IMR-90 (cell line): Measurements from ENCODE around the gene MAPK1. TPM values are rescaled to one million over a fixed set of nuclear protein-coding genes. Genes with fewer than 3 reads are reported as not detected.
"Not testable (repeated sequence)": the region's sequence is repeated elsewhere in the genome, so short reads cannot be mapped to it uniquely, and the experiment has no call there.

Experiments used
- ATAC-seq: fragments of 200-7000 bp; cut with Tn5 transposase; 2 replicates; pipeline ENCODE4 v1.9.1; 2020; ENCODE audit warnings: low read depth, mild to moderate bottlenecking, moderate library complexity
- BruUV-seq: library from RNA; stranded (reverse); fragments of 400-500 nt; replicated peaks from 2 replicates; lab custom pipeline; 2021; lab: Mats Ljungman, UMichigan
- CTCF ChIA-PET: fragments of 300-600 bp; formaldehyde crosslinking; extraction: SDS; loops from one replicate; lab custom pipeline; 2021; ENCODE audit warnings: antibody characterized with exemption; lab: Yijun Ruan, JAX
- POLR2A ChIA-PET: fragments of 300-600 bp; sonication (Branson Sonifier 250); formaldehyde crosslinking; loops from one replicate; lab custom pipeline; 2022; ENCODE audit warnings: antibody characterized with exemption; ENCODE audit not compliant: unreplicated experiment; lab: Charles Lee
- DNase-seq: peaks from one replicate; pipeline ENCODE4 v3.0.0; 2013
- H2AFZ ChIP-seq: replicated peaks from 2 replicates; pipeline ENCODE3; 2013; ENCODE audit warnings: low read length, mild to moderate bottlenecking; ENCODE audit not compliant: poor library complexity
- H2AK5ac ChIP-seq: 2 replicates; pipeline ENCODE4 v1.6.1; 2013; ENCODE audit warnings: low read depth, low read length, inconsistent platforms
- H2AK9ac ChIP-seq: replicated peaks from 2 replicates; pipeline ENCODE3; 2013; ENCODE audit warnings: mild to moderate bottlenecking, low read depth, low read length, moderate library complexity; ENCODE audit not compliant: poor library complexity
- H2BK120ac ChIP-seq: 2 replicates; pipeline ENCODE4 v1.6.1; 2013; ENCODE audit warnings: low read depth, low read length, inconsistent platforms
- H2BK15ac ChIP-seq: 3 replicates; pipeline ENCODE4 v1.6.1; 2013; ENCODE audit warnings: low read depth, low read length, inconsistent platforms
- H2BK20ac ChIP-seq: 2 replicates; pipeline ENCODE4 v1.6.1; 2013; ENCODE audit warnings: low read depth, mild to moderate bottlenecking, inconsistent platforms, low read length, moderate library complexity
- H2BK5ac ChIP-seq: 2 replicates; pipeline ENCODE4 v1.6.1; 2013; ENCODE audit warnings: mild to moderate bottlenecking, low read depth, low read length, inconsistent platforms; ENCODE audit not compliant: poor library complexity, severe bottlenecking
- H3K14ac ChIP-seq: replicated peaks from 2 replicates; pipeline ENCODE4 v1.6.1; 2013; ENCODE audit warnings: low read depth, low read length, inconsistent platforms
- H3K18ac ChIP-seq: 2 replicates; pipeline ENCODE4 v1.6.1; 2013; ENCODE audit warnings: low read depth, low read length, control low read depth
- H3K23ac ChIP-seq: 2 replicates; pipeline ENCODE4 v1.6.1; 2013; ENCODE audit warnings: low read depth, low read length, inconsistent platforms
- H3K27ac ChIP-seq: 2 replicates; pipeline ENCODE4 v1.5.1; 2013; ENCODE audit warnings: mild to moderate bottlenecking, control low read depth, low read length; ENCODE audit not compliant: insufficient read depth
- H3K27me3 ChIP-seq: 2 replicates; pipeline ENCODE4 v1.6.1; 2013; ENCODE audit warnings: low read length; ENCODE audit not compliant: control insufficient read depth, insufficient read depth
- H3K36me3 ChIP-seq: 2 replicates; pipeline ENCODE4 v1.6.1; 2013; ENCODE audit warnings: low read length, mixed read lengths; ENCODE audit not compliant: control insufficient read depth, insufficient read depth
- H3K4ac ChIP-seq: 2 replicates; pipeline ENCODE4 v1.6.1; 2013; ENCODE audit warnings: low read depth, low read length, inconsistent platforms
- H3K4me1 ChIP-seq: 2 replicates; pipeline ENCODE4 v1.6.1; 2013; ENCODE audit warnings: low read length, mixed read lengths; ENCODE audit not compliant: control insufficient read depth, insufficient read depth
- H3K4me2 ChIP-seq: 2 replicates; pipeline ENCODE4 v1.6.1; 2013; ENCODE audit warnings: low read depth, mild to moderate bottlenecking, control low read depth, low read length, moderate library complexity
- H3K4me3 ChIP-seq: 2 replicates; pipeline ENCODE4 v1.5.1; 2013; ENCODE audit warnings: low read depth, mild to moderate bottlenecking, control low read depth, low read length, moderate library complexity; ENCODE audit not compliant: insufficient read depth
- H3K56ac ChIP-seq: 2 replicates; pipeline ENCODE4 v1.6.1; 2013; ENCODE audit warnings: low read length, inconsistent platforms; ENCODE audit not compliant: insufficient read depth; ENCODE audit errors: extremely low read depth
- H3K79me1 ChIP-seq, 2 experiments: 2 replicates each; pipeline ENCODE4 v1.6.1; 2013; ENCODE audit warnings: low read length in 2 of 2, inconsistent platforms in 1 of 2, low read depth in 1 of 2
- H3K9ac ChIP-seq: 2 replicates; pipeline ENCODE4 v1.6.1; 2013; ENCODE audit warnings: low read depth, low read length, control low read depth
- H3K9me1 ChIP-seq: 2 replicates; pipeline ENCODE4 v1.6.1; 2013; ENCODE audit warnings: low read length, inconsistent platforms; ENCODE audit not compliant: insufficient read depth
- H3K9me3 ChIP-seq: 2 replicates; pipeline ENCODE4 v1.6.1; 2013; ENCODE audit warnings: low read length; ENCODE audit not compliant: control insufficient read depth, insufficient read depth
- H4K20me1 ChIP-seq: 2 replicates; pipeline ENCODE4 v1.6.1; 2013; ENCODE audit warnings: low read length, inconsistent platforms; ENCODE audit not compliant: insufficient read depth
- H4K5ac ChIP-seq: 2 replicates; pipeline ENCODE4 v1.6.1; 2013; ENCODE audit warnings: mild to moderate bottlenecking, low read depth, low read length, control low read depth
- H4K8ac ChIP-seq, 2 experiments: 2 replicates each; pipeline ENCODE4 v1.6.1; 2013; ENCODE audit warnings: low read depth in 2 of 2, low read length in 2 of 2, control low read depth in 1 of 2, inconsistent platforms in 1 of 2
- H4K91ac ChIP-seq: 2 replicates; pipeline ENCODE4 v1.6.1; 2013; ENCODE audit warnings: low read depth, low read length, inconsistent platforms; ENCODE audit not compliant: insufficient read depth
- WGBS, 2 experiments: methylation state at CpG; one replicate each; pipeline versions ENCODE4 v1.1.5 to v1.1.7; 2013; ENCODE audit warnings: missing lambda C conversion rate in 2 of 2; ENCODE audit not compliant: insufficient read length in 1 of 2; ENCODE audit errors: extremely low coverage in 2 of 2; 5-methylcytosine and 5-hydroxymethylcytosine counted together
- dilution Hi-C: fragments of 300-500 bp; cut with HindIII; formaldehyde crosslinking; loops from one replicate; pipeline ENCODE4 v1.14.3; 2018; ENCODE audit warnings: low sequenced_read_pairs; ENCODE audit not compliant: unreplicated experiment
- in situ Hi-C: fragments of 300-500 bp; cut with MboI; formaldehyde crosslinking; loops from 3 replicates; pipeline ENCODE4 v1.14.3; 2019; ENCODE audit warnings: low sequenced_read_pairs, inconsistent platforms, mixed read lengths
- intact Hi-C: fragments of 100-400 bp; cut with micrococcal nuclease; formaldehyde crosslinking; loops from 2 replicates; pipeline ENCODE4 v1.10.0; 2022
- polyA plus RNA-seq, 3 experiments: library from polyadenylated mRNA; depleted of rRNA; stranded (reverse); fragments of >200 nt; gene quantifications; 2 replicates each; pipeline ENCODE4 v1.2.3, GENCODE V29; 2012; ENCODE audit warnings: low replicate concordance in 1 of 3
- total RNA-seq: library from RNA; depleted of rRNA; stranded (reverse); fragments of >200 nt; gene quantifications from 2 replicates; pipeline ENCODE4 v1.2.3, GENCODE V29; 2012

Gene MAPK1
- total and polyA plus RNA-seq, 2 of the 4 experiments (the other 2 are of a cell fraction) = 41.0 to 51.3 TPM

DNA sequence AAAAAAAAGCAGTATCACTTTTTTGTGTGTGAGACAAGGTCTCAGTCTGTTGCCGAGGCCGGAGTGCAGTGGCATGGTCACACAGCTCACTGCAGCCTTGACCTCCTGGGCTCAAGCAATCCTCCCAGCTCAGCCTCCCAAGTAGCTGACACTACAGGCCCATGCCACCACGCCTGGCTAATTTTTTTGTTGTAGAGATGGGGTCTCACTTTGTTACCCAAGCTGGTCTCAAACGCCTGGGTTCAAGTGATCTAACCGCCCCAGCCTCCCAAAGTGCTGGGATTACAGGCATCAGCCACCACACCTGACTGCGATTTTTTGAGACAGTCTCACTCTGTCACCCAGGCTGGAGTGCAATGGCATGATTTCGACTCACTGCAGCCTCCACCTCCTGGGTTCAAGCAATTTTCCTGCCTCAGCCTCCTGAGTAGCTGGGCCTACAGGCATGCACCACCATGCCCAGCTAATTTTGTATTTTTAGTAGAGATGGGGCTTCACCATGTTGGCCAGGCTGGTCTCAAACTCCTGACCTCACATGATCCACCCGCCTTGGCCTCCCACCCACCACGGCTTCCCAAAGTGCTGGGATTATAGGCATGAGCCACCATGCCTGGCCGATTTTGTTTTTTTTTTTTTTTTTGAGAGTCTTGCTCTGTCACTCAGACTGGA is 147.1 kb downstream of the MAPK1 start:
- H3K36me3 ChIP-seq, POLR2A ChIA-PET, H3K79me1 ChIP-seq, H3K9ac ChIP-seq, in situ Hi-C loops, H3K9me3 ChIP-seq, H3K4me3 ChIP-seq, H2AK5ac ChIP-seq, H3K9me1 ChIP-seq, H2BK5ac ChIP-seq, H2AK9ac ChIP-seq, H3K4me2 ChIP-seq, H4K5ac ChIP-seq, BruUV-seq, H4K8ac ChIP-seq, H3K27ac ChIP-seq, H2BK15ac ChIP-seq, DNase-seq, H3K14ac ChIP-seq, H4K20me1 ChIP-seq, H2AFZ ChIP-seq, H3K27me3 ChIP-seq, dilution Hi-C loops, H2BK120ac ChIP-seq, H3K23ac ChIP-seq, H3K4me1 ChIP-seq, H3K4ac ChIP-seq, intact Hi-C loops, H3K56ac ChIP-seq, H3K18ac ChIP-seq, H4K91ac ChIP-seq, H2BK20ac ChIP-seq, ATAC-seq: not testable (repeated sequence)
- CTCF ChIA-PET = interaction anchor here (0.6 to 0.7 kb wide), 2 partner anchors 30 to 55 kb away, joined by 3 read pairs; no protein-coding TSS in a partner anchor
- 100% methylated on average over 1 of the region's 10 CpGs; no CpG with 5 or more reads in 1 of the 2 experiments for WGBS, 2 experiments
